ENCODE data around the gene ZNF384.

- TF ChIP-seq FOXK2 (IDR thresholded peaks at IDR 0.05) (no peak), PKNOX1 (IDR thresholded peaks at IDR 0.05) (no peak), NFRKB (IDR thresholded peaks at IDR 0.05) (no peak), ARNT (IDR thresholded peaks at IDR 0.05) (no peak), FOXM1 (IDR thresholded peaks at IDR 0.05; ENCODE audit: borderline replicate concordance) (no peak), L3MBTL2 (conservative IDR thresholded peaks at IDR 0.05) (no peak), SP1 (IDR thresholded peaks at IDR 0.05) (no peak), TARDBP (IDR thresholded peaks at IDR 0.05) (no peak), LEF1 (IDR thresholded peaks at IDR 0.05; ENCODE audit: borderline replicate concordance) (no peak), ZNF384 (IDR thresholded peaks at IDR 0.05) (no peak)
Observed at GRCh38 chr12:6653342-6653741, 35.8 kb downstream of the ZNF384 start.
